Esophagus muscularis mucosa (tissue), 4 donors: ENCODE data around the gene GRID2. TPM values are rescaled to one million over a fixed set of nuclear protein-coding genes. Genes with fewer than 3 reads are reported as not detected.

Source experiments
- DNase-seq: peaks from one replicate; pipeline ENCODE4 v3.0.0-alpha.2; 2017; ENCODE audit errors: extremely low spot score
- H3K27ac ChIP-seq, 4 donors: fragments of 200-600 bp; sonication (generic); replicated peaks in 1 of 4; 1 replicate in 3 of 4; 2 replicates in 1 of 4; pipeline ENCODE4 v1.5.1; 2016 to 2019; ENCODE audit warnings: mild to moderate bottlenecking in 1 of 4
- H3K27me3 ChIP-seq, 4 donors: fragments of 200-600 bp; sonication (generic); one replicate each; pipeline versions ENCODE4 v1.5.1 to v1.6.0; 2016 to 2019
- H3K36me3 ChIP-seq, 4 donors: fragments of 200-600 bp; sonication (generic); one replicate each; pipeline ENCODE4 v1.5.1; 2016 to 2019
- H3K4me1 ChIP-seq, 4 donors: fragments of 200-600 bp; sonication (generic); one replicate each; pipeline ENCODE4 v1.5.1; 2016 to 2019
- H3K4me3 ChIP-seq, 4 donors: fragments of 200-600 bp; sonication (generic); 1 replicate in 2 of 4; 2 replicates in 2 of 4; pipeline ENCODE4 v1.5.1; 2016 to 2019; ENCODE audit warnings: mild to moderate bottlenecking in 4 of 4, moderate library complexity in 1 of 4
- H3K9me3 ChIP-seq, 4 donors: fragments of 200-600 bp; sonication (generic); 1 replicate in 3 of 4; 2 replicates in 1 of 4; pipeline ENCODE4 v1.5.1; 2016 to 2019
- EP300 ChIP-seq: sonication (generic); formaldehyde crosslinking; IDR thresholded peaks from one replicate; pipeline ENCODE4 v1.6.1; 2017; ENCODE audit warnings: antibody characterized with exemption
- POLR2A ChIP-seq: fragments of 450-650 bp; IDR thresholded peaks from one replicate; pipeline ENCODE4 v1.6.1; 2017; ENCODE audit warnings: antibody characterized with exemption, moderate library complexity, mild to moderate bottlenecking, low read depth
- POLR2AphosphoS5 ChIP-seq, 2 donors: sonication (generic); formaldehyde crosslinking; IDR thresholded peaks; one replicate each; pipeline ENCODE4 v1.6.1; 2017; ENCODE audit warnings: antibody characterized with exemption in 2 of 2
- whole genome bisulfite sequencing: methylation state at CpG from one replicate; pipeline ENCODE4 v1.1.5; 2018; 5-methylcytosine and 5-hydroxymethylcytosine counted together
- intact Hi-C: fragments of 100-400 bp; cut with DNase I; formaldehyde crosslinking; loops from one replicate; pipeline ENCODE4 v1.15.1; 2023
- total RNA-seq, 4 donors: library from RNA; depleted of rRNA; stranded (reverse); fragments of >200 nt; gene quantifications; one replicate each; pipeline versions ENCODE4 v1.1.0 to v1.2.1, GENCODE V29; 2016
- TF ChIP-seq, protein P1 (sequence below), 3 experiments: fragments of 200-600 bp in 2 of 3; fragments of 450-650 bp in 1 of 3; sonication (generic) in 2 of 3; IDR thresholded peaks; one replicate each; pipeline ENCODE4 v1.5.1; 2017 to 2019; ENCODE audit warnings: antibody characterized with exemption in 3 of 3, mild to moderate bottlenecking in 2 of 3, moderate library complexity in 1 of 3

GRID2 gene
- total RNA-seq, 4 donors from 2014 or later, result 0.06 to 0.17 TPM; not detected in 2

- no peaks in the 10 kb centered on the region for H3K36me3 ChIP-seq
- intact Hi-C loops, result no loop called here
- no peaks in the 10 kb centered on the region for H3K9me3 ChIP-seq
- H3K27me3 ChIP-seq, result no peaks in the 10 kb centered on the region
- H3K27ac ChIP-seq, result no peak overlapping the region
- H3K4me1 ChIP-seq, result no peaks in the 10 kb centered on the region
- H3K4me3 ChIP-seq, result no peak overlapping the region
- 85% methylated on average over 5 of the region's 5 CpGs for WGBS
- no peak for DNase-seq
- TF ChIP-seq POLR2AphosphoS5 (IDR thresholded peaks at IDR 0.05) (no peak), EP300 (no peak), POLR2A (no peak)
- TF ChIP-seq, protein P1, sequence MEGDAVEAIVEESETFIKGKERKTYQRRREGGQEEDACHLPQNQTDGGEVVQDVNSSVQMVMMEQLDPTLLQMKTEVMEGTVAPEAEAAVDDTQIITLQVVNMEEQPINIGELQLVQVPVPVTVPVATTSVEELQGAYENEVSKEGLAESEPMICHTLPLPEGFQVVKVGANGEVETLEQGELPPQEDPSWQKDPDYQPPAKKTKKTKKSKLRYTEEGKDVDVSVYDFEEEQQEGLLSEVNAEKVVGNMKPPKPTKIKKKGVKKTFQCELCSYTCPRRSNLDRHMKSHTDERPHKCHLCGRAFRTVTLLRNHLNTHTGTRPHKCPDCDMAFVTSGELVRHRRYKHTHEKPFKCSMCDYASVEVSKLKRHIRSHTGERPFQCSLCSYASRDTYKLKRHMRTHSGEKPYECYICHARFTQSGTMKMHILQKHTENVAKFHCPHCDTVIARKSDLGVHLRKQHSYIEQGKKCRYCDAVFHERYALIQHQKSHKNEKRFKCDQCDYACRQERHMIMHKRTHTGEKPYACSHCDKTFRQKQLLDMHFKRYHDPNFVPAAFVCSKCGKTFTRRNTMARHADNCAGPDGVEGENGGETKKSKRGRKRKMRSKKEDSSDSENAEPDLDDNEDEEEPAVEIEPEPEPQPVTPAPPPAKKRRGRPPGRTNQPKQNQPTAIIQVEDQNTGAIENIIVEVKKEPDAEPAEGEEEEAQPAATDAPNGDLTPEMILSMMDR (IDR thresholded peaks at IDR 0.05), result no peak
These were observed 1476.3 kb downstream of the GRID2 start for GRCh38 chr4:93780080-93780479.

DNA sequence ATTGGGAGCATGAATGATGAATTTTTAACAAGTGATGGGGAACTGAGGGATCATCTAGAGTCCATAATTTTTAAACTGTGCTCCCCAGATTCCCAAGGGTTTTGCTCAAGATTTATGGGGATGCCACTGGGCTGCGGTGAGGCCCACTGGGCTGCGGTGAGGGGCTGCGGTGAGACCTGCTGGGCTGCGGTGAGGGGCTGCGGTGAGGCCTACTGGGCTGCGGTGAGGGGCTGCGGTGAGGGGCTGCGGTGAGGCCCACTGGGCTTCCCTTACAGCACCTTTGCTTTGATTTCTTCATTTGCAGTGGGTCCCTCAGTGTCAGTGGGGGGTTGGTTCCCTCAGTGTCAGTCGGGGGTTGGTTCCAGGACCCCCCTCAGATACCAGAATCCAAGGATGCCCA is 1477.4 kb downstream of the GRID2 start:
- H3K4me3 ChIP-seq, result no peak overlapping the region
- H3K36me3 ChIP-seq, result no peaks in the 10 kb centered on the region
- no peaks in the 10 kb centered on the region for H3K4me1 ChIP-seq
- H3K27ac ChIP-seq, result no peak overlapping the region
- no peak for TF ChIP-seq EP300
- no peak for TF ChIP-seq POLR2A
- TF ChIP-seq, protein P1 (IDR thresholded peaks at IDR 0.05), result no peak
- TF ChIP-seq POLR2AphosphoS5 (IDR thresholded peaks at IDR 0.05), result no peak
- no peak for DNase-seq
- no peaks in the 10 kb centered on the region for H3K27me3 ChIP-seq
- intact Hi-C loops, result no loop called here
- H3K9me3 ChIP-seq, result no peaks in the 10 kb centered on the region
- 90% methylated on average over 9 of the region's 9 CpGs for WGBS

DNA sequence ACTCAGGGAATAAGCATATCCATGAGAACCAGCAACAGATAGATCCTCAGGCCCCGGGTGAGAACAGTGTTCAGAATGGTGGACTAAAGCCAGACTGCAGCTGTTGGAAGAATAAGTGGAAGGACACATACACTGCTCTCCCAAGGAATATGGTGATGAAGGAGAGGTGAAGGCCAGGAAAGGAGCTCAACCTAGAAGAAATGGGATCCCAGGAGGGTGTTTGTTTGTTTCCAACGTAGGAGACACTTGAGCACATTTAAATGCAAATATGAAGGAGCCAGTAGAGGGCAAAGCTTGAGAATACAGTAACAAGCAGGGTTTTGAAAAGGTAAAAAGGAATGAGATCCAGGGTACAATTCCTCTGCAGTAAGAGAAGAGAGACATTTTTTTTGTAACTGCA is 1482.4 kb downstream of the GRID2 start:
- Histone ChIP-seq H3K9me3 (no peaks in the 10 kb centered on the region), H3K27ac (no peak overlapping the region), H3K27me3 (no peaks in the 10 kb centered on the region), H3K4me3 (no peak overlapping the region), H3K36me3 (no peaks in the 10 kb centered on the region), H3K4me1 (no peaks in the 10 kb centered on the region)
- TF ChIP-seq EP300, result no peak
- no peak for TF ChIP-seq POLR2AphosphoS5 (IDR thresholded peaks at IDR 0.05)
- TF ChIP-seq, protein P1 (IDR thresholded peaks at IDR 0.05), result no peak
- TF ChIP-seq POLR2A, result no peak
- 60% methylated on average over 2 of the region's 2 CpGs for WGBS
- DNase-seq, result no peak
- intact Hi-C loops, result no loop called here

GRCh38 chr4:93788712-93789111 is 1484.9 kb downstream of the GRID2 start:
- TF ChIP-seq POLR2A (no peak), POLR2AphosphoS5 (IDR thresholded peaks at IDR 0.05) (no peak), EP300 (no peak)
- TF ChIP-seq, protein P1 (IDR thresholded peaks at IDR 0.05), result no peak
- no peak overlapping the region for H3K4me3 ChIP-seq
- no peaks in the 10 kb centered on the region for H3K4me1 ChIP-seq
- no peak for DNase-seq
- intact Hi-C loops, result no loop called here
- peaks cover 0 to 5% (median 0%) of the 10 kb centered on the region in 4 donors for H3K27me3 ChIP-seq
- no peak overlapping the region for H3K27ac ChIP-seq
- H3K9me3 ChIP-seq, result no peaks in the 10 kb centered on the region
- WGBS, result 84% methylated on average over 1 of the region's 1 CpG
- H3K36me3 ChIP-seq, result no peaks in the 10 kb centered on the region

DNA sequence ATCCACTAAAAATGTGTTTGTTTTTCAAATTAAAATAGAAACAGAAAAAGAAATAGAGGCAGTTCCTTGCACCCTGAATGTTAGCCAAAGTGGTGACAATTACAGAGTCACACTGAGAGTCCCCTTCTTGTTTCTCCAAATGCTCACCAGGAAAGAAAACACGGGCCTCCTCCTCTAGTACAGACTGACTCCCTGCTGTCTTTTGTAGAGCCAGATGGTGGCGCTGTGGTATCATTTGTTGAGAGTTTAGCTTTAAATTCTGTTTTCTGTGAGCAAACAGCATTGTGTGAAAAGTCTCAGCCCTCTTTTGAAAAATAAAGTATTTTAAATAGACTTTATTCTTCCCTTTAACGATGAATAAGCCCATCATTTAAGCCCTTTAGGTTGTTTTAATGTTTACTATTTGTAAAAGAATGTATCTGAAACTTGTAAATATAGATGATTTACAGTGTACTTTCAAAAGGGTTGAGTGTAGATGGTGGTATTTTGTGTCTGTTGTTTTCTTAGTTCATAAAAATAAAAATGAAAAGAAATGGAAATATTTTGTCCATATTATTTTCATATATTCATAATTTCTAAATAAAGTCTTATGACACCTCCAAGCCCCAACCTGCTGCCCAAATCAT is 1487.9 kb downstream of the GRID2 start:
- no peaks in the 10 kb centered on the region for H3K9me3 ChIP-seq
- H3K4me1 ChIP-seq, result no peaks in the 10 kb centered on the region
- peaks cover 0 to 12% (median 0%) of the 10 kb centered on the region in 4 donors for H3K27me3 ChIP-seq
- no peak overlapping the region for H3K27ac ChIP-seq
- TF ChIP-seq, protein P1 (IDR thresholded peaks at IDR 0.05), result peak; percentile 66 to 78 (median 67)
- TF ChIP-seq POLR2A (no peak), EP300 (no peak), POLR2AphosphoS5 (IDR thresholded peaks at IDR 0.05) (no peak)
- H3K36me3 ChIP-seq, result no peaks in the 10 kb centered on the region
- intact Hi-C loops, result loop anchor here (5.0 kb wide), 1 partner anchor 336 kb away; no protein-coding TSS in a partner anchor
- under 1% methylated on average over 3 of the region's 3 CpGs for WGBS
- no peak for DNase-seq
- H3K4me3 ChIP-seq, result no peak overlapping the region
